ENCODE measurements around the gene ATP5PB.

DNA sequence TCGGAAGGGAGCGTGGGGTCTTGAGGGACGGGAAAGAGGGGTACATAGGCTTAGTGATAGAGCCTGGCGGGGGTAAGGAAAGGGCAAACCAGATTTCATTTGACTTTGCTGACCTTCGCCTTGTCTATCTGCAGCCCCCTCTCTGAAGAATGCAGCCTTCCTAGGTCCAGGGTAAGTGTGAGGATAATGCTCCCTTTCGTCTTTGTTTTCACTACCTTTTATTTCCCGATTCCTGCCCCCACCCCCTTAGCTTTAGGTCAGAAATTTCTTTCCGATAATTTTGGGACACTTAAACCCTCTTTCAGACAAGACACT is 396 bp downstream of the ATP5PB start:
- TF ChIP-seq, protein P1, sequence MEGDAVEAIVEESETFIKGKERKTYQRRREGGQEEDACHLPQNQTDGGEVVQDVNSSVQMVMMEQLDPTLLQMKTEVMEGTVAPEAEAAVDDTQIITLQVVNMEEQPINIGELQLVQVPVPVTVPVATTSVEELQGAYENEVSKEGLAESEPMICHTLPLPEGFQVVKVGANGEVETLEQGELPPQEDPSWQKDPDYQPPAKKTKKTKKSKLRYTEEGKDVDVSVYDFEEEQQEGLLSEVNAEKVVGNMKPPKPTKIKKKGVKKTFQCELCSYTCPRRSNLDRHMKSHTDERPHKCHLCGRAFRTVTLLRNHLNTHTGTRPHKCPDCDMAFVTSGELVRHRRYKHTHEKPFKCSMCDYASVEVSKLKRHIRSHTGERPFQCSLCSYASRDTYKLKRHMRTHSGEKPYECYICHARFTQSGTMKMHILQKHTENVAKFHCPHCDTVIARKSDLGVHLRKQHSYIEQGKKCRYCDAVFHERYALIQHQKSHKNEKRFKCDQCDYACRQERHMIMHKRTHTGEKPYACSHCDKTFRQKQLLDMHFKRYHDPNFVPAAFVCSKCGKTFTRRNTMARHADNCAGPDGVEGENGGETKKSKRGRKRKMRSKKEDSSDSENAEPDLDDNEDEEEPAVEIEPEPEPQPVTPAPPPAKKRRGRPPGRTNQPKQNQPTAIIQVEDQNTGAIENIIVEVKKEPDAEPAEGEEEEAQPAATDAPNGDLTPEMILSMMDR (conservative IDR thresholded peaks at IDR 0.05; ENCODE audit: low read length) = no peak
- no peak for TF ChIP-seq EZH2phosphoT487 (IDR thresholded peaks at IDR 0.05; ENCODE audit: borderline replicate concordance, low read depth, low read length)
